Smooth muscle cell (in vitro differentiated cells): Measurements from ENCODE around the gene NDUFAF2. TPM values are rescaled to one million over a fixed set of nuclear protein-coding genes. Genes with fewer than 3 reads are reported as not detected.

ENCODE experiments used
- DNase-seq: peaks from one replicate; lab custom pipeline; 2025; ENCODE audit not compliant: unreplicated experiment; lab: John Stamatoyannopoulos, UW
- H2AFZ ChIP-seq: fragments of 200-600 bp; sonication (generic); 2 replicates; pipeline ENCODE4 v1.6.0; 2016; ENCODE audit warnings: antibody characterized with exemption, low read depth, mild to moderate bottlenecking
- H3F3A ChIP-seq: fragments of 200-600 bp; sonication (generic); 2 replicates; pipeline ENCODE4 v1.6.0; 2017; ENCODE audit warnings: antibody characterized with exemption, low read depth
- H3K27ac ChIP-seq: fragments of 200-600 bp; sonication (generic); 2 replicates; pipeline ENCODE4 v1.5.1; 2016; ENCODE audit warnings: low read depth, mild to moderate bottlenecking
- H3K27me3 ChIP-seq: fragments of 200-600 bp; sonication (generic); 2 replicates; pipeline ENCODE4 v1.6.1; 2016; ENCODE audit warnings: low read depth, mild to moderate bottlenecking
- H3K36me3 ChIP-seq: fragments of 200-600 bp; sonication (generic); 2 replicates; pipeline ENCODE4 v1.5.1; 2016; ENCODE audit warnings: low read depth
- H3K4me1 ChIP-seq: fragments of 200-600 bp; sonication (generic); 2 replicates; pipeline ENCODE4 v1.5.1; 2016; ENCODE audit warnings: low read depth
- H3K4me2 ChIP-seq: fragments of 200-600 bp; sonication (generic); 2 replicates; pipeline ENCODE4 v1.6.0; 2016; ENCODE audit warnings: mild to moderate bottlenecking
- H3K4me3 ChIP-seq: fragments of 200-600 bp; sonication (generic); 2 replicates; pipeline ENCODE4 v1.5.1; 2016; ENCODE audit warnings: mild to moderate bottlenecking
- H3K79me2 ChIP-seq: fragments of 200-600 bp; sonication (generic); 2 replicates; pipeline ENCODE4 v1.6.0; 2016; ENCODE audit warnings: low read depth, mild to moderate bottlenecking
- H3K9ac ChIP-seq: fragments of 200-600 bp; sonication (generic); 2 replicates; pipeline ENCODE4 v1.6.0; 2016; ENCODE audit warnings: low read depth
- H3K9me3 ChIP-seq: fragments of 200-600 bp; sonication (generic); replicated peaks from 2 replicates; pipeline ENCODE4 v1.5.1; 2016; ENCODE audit warnings: low read depth
- H4K20me1 ChIP-seq: fragments of 200-600 bp; sonication (generic); 2 replicates; pipeline ENCODE4 v1.6.0; 2016; ENCODE audit warnings: low read depth
- CTCF ChIP-seq: fragments of 200-600 bp; sonication (generic); IDR thresholded peaks from 2 replicates; pipeline ENCODE4 v1.5.1; 2017; ENCODE audit warnings: borderline replicate concordance, mild to moderate bottlenecking, antibody characterized with exemption; ENCODE audit not compliant: insufficient read depth, poor library complexity, severe bottlenecking
- WGBS: methylation state at CpG from one replicate; pipeline ENCODE4 v1.1.7; 2016; ENCODE audit warnings: low lambda C conversion rate; 5-methylcytosine and 5-hydroxymethylcytosine counted together
- polyA plus RNA-seq: library from polyadenylated mRNA; unstranded; fragments of >200 nt; fragmentation: Nextera tagmentation; extraction: Ambion mirVana; gene quantifications from 2 replicates; pipeline ENCODE4 v1.2.1, GENCODE V29; 2016
- total RNA-seq: library from RNA; depleted of rRNA; stranded (reverse); fragments of >200 nt; gene quantifications from 2 replicates; pipeline ENCODE4 v1.2.3, GENCODE V29; 2014

Gene NDUFAF2
- total and polyA plus RNA-seq, 2 experiments from 2014 or later: 39.1 to 71.2 TPM

GRCh38 chr5:61115968-61116367 is 171.0 kb downstream of the NDUFAF2 start:
- Histone ChIP-seq H3K4me1 (no peaks in the 10 kb centered on the region), H3F3A (no peaks in the 10 kb centered on the region), H3K9me3 (no peaks in the 10 kb centered on the region), H2AFZ (no peak overlapping the region), H3K4me2 (no peak overlapping the region), H3K9ac (no peak overlapping the region), H3K36me3 (no peaks in the 10 kb centered on the region), H3K4me3 (no peak overlapping the region), H3K27me3 (no peaks in the 10 kb centered on the region), H3K27ac (no peak overlapping the region), H4K20me1 (no peaks in the 10 kb centered on the region), H3K79me2 (no peaks in the 10 kb centered on the region)
- no peak for DNase-seq
- WGBS: 96% methylated on average over 3 of the region's 3 CpGs
- TF ChIP-seq CTCF: no peak

- no peak for TF ChIP-seq CTCF
- H2AFZ ChIP-seq: no peak overlapping the region
- 92% methylated on average over 1 of the region's 1 CpG for whole genome bisulfite sequencing
- no peak for DNase-seq
- no peak overlapping the region for H3K4me3 ChIP-seq
- H3K9ac ChIP-seq: no peak overlapping the region
- no peak overlapping the region for H3K27ac ChIP-seq
- no peaks in the 10 kb centered on the region for H3K27me3 ChIP-seq
- H3K4me1 ChIP-seq: no peaks in the 10 kb centered on the region
- H4K20me1 ChIP-seq: no peaks in the 10 kb centered on the region
- H3K36me3 ChIP-seq: no peaks in the 10 kb centered on the region
- H3K4me2 ChIP-seq: no peak overlapping the region
- H3K9me3 ChIP-seq: no peaks in the 10 kb centered on the region
- H3K79me2 ChIP-seq: no peaks in the 10 kb centered on the region
- no peaks in the 10 kb centered on the region for H3F3A ChIP-seq
Measured at GRCh38 chr5:61119066-61119465, 174.1 kb downstream of the NDUFAF2 start.

- Histone ChIP-seq H3K4me1 (no peaks in the 10 kb centered on the region), H3K4me2 (no peak overlapping the region), H4K20me1 (no peaks in the 10 kb centered on the region), H3K9me3 (no peaks in the 10 kb centered on the region), H3K36me3 (no peaks in the 10 kb centered on the region), H3K4me3 (no peak overlapping the region), H3K9ac (no peak overlapping the region), H3K27me3 (no peaks in the 10 kb centered on the region), H3K27ac (no peak overlapping the region), H3F3A (no peaks in the 10 kb centered on the region), H2AFZ (no peak overlapping the region), H3K79me2 (no peaks in the 10 kb centered on the region)
- no peak for TF ChIP-seq CTCF
- WGBS: 71% methylated on average over 1 of the region's 1 CpG
- DNase-seq: no peak
Measured at GRCh38 chr5:61120534-61120933, 175.5 kb downstream of the NDUFAF2 start.

GRCh38 chr5:61123145-61123544 is 178.1 kb downstream of the NDUFAF2 start:
- no peaks in the 10 kb centered on the region for H3K36me3 ChIP-seq
- no peak for TF ChIP-seq CTCF
- WGBS: 98% methylated on average over 4 of the region's 4 CpGs
- H3F3A ChIP-seq: no peaks in the 10 kb centered on the region
- H4K20me1 ChIP-seq: no peaks in the 10 kb centered on the region
- no peak overlapping the region for H3K4me2 ChIP-seq
- no peak overlapping the region for H2AFZ ChIP-seq
- no peaks in the 10 kb centered on the region for H3K9me3 ChIP-seq
- DNase-seq: no peak
- no peaks in the 10 kb centered on the region for H3K27me3 ChIP-seq
- no peak overlapping the region for H3K9ac ChIP-seq
- H3K4me3 ChIP-seq: no peak overlapping the region
- H3K79me2 ChIP-seq: no peaks in the 10 kb centered on the region
- no peak overlapping the region for H3K27ac ChIP-seq
- no peaks in the 10 kb centered on the region for H3K4me1 ChIP-seq
